ENCODE data around the gene ACSL4. TPM values are rescaled to one million over a fixed set of nuclear protein-coding genes. Genes with fewer than 3 reads are reported as not detected.

Gene ACSL4
- total and polyA plus RNA-seq, 9 of the 15 experiments (the other 6 are each of a cell fraction or from before 2014, with no cell fraction given): 9.8 to 35.1 (median 25.5) TPM

- TF ChIP-seq RBM25 (IDR thresholded peaks at IDR 0.05; ENCODE audit: low read depth, low read length, severe bottlenecking): peak; percentile 93
- TF ChIP-seq, protein P1, sequence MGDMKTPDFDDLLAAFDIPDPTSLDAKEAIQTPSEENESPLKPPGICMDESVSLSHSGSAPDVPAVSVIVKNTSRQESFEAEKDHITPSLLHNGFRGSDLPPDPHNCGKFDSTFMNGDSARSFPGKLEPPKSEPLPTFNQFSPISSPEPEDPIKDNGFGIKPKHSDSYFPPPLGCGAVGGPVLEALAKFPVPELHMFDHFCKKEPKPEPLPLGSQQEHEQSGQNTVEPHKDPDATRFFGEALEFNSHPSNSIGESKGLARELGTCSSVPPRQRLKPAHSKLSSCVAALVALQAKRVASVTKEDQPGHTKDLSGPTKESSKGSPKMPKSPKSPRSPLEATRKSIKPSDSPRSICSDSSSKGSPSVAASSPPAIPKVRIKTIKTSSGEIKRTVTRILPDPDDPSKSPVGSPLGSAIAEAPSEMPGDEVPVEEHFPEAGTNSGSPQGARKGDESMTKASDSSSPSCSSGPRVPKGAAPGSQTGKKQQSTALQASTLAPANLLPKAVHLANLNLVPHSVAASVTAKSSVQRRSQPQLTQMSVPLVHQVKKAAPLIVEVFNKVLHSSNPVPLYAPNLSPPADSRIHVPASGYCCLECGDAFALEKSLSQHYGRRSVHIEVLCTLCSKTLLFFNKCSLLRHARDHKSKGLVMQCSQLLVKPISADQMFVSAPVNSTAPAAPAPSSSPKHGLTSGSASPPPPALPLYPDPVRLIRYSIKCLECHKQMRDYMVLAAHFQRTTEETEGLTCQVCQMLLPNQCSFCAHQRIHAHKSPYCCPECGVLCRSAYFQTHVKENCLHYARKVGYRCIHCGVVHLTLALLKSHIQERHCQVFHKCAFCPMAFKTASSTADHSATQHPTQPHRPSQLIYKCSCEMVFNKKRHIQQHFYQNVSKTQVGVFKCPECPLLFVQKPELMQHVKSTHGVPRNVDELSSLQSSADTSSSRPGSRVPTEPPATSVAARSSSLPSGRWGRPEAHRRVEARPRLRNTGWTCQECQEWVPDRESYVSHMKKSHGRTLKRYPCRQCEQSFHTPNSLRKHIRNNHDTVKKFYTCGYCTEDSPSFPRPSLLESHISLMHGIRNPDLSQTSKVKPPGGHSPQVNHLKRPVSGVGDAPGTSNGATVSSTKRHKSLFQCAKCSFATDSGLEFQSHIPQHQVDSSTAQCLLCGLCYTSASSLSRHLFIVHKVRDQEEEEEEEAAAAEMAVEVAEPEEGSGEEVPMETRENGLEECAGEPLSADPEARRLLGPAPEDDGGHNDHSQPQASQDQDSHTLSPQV (IDR thresholded peaks at IDR 0.05): no peak
- TF ChIP-seq, protein P2, sequence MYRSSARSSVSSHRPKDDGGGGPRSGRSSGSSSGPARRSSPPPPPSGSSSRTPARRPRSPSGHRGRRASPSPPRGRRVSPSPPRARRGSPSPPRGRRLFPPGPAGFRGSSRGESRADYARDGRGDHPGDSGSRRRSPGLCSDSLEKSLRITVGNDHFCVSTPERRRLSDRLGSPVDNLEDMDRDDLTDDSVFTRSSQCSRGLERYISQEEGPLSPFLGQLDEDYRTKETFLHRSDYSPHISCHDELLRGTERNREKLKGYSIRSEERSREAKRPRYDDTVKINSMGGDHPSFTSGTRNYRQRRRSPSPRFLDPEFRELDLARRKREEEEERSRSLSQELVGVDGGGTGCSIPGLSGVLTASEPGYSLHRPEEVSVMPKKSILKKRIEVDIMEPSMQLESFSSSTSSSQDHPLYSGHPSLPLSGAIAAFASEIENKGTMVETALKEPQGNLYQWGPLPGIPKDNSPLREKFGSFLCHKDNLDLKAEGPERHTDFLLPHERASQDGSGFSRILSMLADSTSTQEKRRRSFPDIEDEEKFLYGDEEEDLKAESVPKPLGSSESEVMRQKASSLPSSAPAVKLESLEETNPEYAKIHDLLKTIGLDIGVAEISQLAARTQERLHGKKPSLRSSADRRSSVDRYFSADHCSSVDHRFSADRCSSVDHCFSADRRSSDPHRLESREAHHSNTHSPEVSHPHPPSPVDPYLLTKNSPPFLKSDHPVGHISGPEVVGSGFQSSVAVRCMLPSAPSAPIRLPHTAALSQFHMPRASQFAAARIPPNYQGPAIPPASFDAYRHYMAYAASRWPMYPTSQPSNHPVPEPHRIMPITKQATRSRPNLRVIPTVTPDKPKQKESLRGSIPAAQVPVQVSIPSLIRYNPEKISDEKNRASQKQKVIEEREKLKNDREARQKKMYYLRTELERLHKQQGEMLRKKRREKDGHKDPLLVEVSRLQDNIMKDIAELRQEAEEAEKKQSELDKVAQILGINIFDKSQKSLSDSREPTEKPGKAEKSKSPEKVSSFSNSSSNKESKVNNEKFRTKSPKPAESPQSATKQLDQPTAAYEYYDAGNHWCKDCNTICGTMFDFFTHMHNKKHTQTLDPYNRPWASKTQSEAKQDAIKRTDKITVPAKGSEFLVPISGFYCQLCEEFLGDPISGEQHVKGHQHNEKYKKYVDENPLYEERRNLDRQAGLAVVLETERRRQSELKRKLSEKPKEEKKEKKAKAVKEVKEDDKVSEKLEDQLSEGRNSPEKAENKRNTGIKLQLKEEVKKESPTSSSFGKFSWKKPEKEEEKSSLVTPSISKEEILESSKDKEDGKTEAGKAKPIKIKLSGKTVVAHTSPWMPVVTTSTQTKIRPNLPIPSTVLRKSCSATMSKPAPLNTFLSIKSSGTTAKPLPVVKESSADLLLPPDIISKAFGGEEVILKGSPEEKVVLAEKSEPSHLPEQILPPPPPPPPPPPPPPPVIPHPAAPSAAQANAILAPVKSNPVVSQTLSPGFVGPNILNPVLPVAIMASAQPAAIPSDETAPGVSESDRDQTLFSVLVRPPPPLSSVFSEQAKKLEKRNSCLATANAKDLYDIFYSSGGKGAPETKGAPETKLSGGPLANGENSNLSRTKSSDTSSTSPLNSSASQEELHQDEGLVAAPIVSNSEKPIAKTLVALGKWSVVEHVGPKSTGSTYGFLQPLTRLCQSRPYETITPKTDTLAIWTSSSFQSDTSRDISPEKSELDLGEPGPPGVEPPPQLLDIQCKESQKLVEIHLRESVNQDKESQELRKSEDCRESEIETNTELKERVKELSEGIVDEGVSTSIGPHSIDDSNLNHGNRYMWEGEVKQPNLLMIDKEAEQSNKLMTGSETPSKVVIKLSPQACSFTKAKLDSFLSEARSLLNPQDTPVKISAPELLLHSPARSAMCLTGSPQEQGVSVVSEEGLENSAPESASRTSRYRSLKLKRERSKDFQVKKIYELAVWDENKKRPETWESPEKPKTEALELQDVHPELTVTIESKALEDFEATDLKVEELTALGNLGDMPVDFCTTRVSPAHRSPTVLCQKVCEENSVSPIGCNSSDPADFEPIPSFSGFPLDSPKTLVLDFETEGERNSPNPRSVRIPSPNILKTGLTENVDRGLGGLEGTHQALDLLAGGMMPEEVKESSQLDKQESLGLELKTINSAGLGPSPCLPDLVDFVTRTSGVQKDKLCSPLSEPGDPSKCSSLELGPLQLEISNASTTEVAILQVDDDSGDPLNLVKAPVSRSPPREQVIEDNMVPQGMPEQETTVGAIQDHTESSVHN (IDR thresholded peaks at IDR 0.05; ENCODE audit: borderline replicate concordance in 1 of 2, low read depth in 1 of 2): no peak
- no peak for TF ChIP-seq MAFG (tag; conservative IDR thresholded peaks at IDR 0.05)
- no peak for TF ChIP-seq ZKSCAN8 (CRISPR knock-in tag; IDR thresholded peaks at IDR 0.05)
- TF ChIP-seq ZNF76 (CRISPR knock-in tag; IDR thresholded peaks at IDR 0.05; ENCODE audit: borderline replicate concordance): no peak
- TF ChIP-seq DNMT1 (IDR thresholded peaks at IDR 0.05): no peak
- 0 out of 4 replicates have a peak, but pooled peaks have one; percentile 10 to 33 for TF ChIP-seq KDM1A (IDR thresholded peaks at IDR 0.05)
These were observed 43.4 kb upstream of the ACSL4 start (continued) for GRCh38 chrX:109776432-109776831.
